ENCODE data around the gene CACNB2.

Gene CACNB2

GRCh38 chr10:18501629-18502028 lies 361.4 kb downstream of the CACNB2 start:
- H3K4me1 ChIP-seq (ENCODE audit: control insufficient read depth, insufficient read depth, low read depth, low read length): peaks cover 1% of the 10 kb centered on the region
- no peak overlapping the region for H3K9ac ChIP-seq (ENCODE audit: low read length)
- no peak overlapping the region for H3K4me3 ChIP-seq (ENCODE audit: insufficient read depth in 1 of 2, low read depth in 1 of 2, low read length in 2 of 2)
- H2BK5ac ChIP-seq (ENCODE audit: low read depth, low read length, poor library complexity, severe bottlenecking): no peak overlapping the region
- H3K14ac ChIP-seq (ENCODE audit: low read length in 2 of 2): no peak overlapping the region
- no peak overlapping the region for H4K8ac ChIP-seq (ENCODE audit: low read length)
- H3K9me3 ChIP-seq (ENCODE audit: control insufficient read depth, low read length): no peaks in the 10 kb centered on the region
- H2AK5ac ChIP-seq (ENCODE audit: low read length, severe bottlenecking): no peak overlapping the region
- 57% methylated on average over 2 of the region's 5 CpGs for whole genome bisulfite sequencing
- no peak overlapping the region for H2BK120ac ChIP-seq (ENCODE audit: low read depth, low read length)
- no peaks in the 10 kb centered on the region for H3K79me1 ChIP-seq (replicated peaks; ENCODE audit: low read length, poor library complexity, severe bottlenecking)
- H3K36me3 ChIP-seq (ENCODE audit: control insufficient read depth in 1 of 2, insufficient read depth in 2 of 2, low read depth in 1 of 2, low read length in 2 of 2): no peaks in the 10 kb centered on the region
- no peak overlapping the region for H4K91ac ChIP-seq (ENCODE audit: low read length)
- DNase-seq: no peak
- no peaks in the 10 kb centered on the region for H3K27me3 ChIP-seq (ENCODE audit: control insufficient read depth in 1 of 2, insufficient read depth in 1 of 2, low read length in 2 of 2)
- no peak overlapping the region for H2BK12ac ChIP-seq (ENCODE audit: low read length in 2 of 2)
- no peak overlapping the region for H3K4me2 ChIP-seq (ENCODE audit: low read length, poor library complexity, severe bottlenecking)
- no peak overlapping the region for H2BK15ac ChIP-seq (ENCODE audit: low read depth, poor library complexity, severe bottlenecking)
- H3K4ac ChIP-seq (ENCODE audit: low read depth in 1 of 2, low read length in 2 of 2): no peak overlapping the region
- H3K27ac ChIP-seq (ENCODE audit: low read length, poor library complexity, severe bottlenecking): peak overlapping the region; percentile 53
- H3K18ac ChIP-seq (ENCODE audit: low read depth in 1 of 2, low read length in 2 of 2): no peak overlapping the region
- H2AFZ ChIP-seq (ENCODE audit: low read depth, low read length): no peak overlapping the region
- no peak overlapping the region for H3K23ac ChIP-seq (ENCODE audit: low read length in 2 of 2)

GRCh38 chr10:18504161-18504560 lies 363.9 kb downstream of the CACNB2 start:
- Histone ChIP-seq H3K36me3 (ENCODE audit: control insufficient read depth in 1 of 2, insufficient read depth in 2 of 2, low read depth in 1 of 2, low read length in 2 of 2) (no peaks in the 10 kb centered on the region), H2BK120ac (ENCODE audit: low read depth, low read length) (no peak overlapping the region), H3K14ac (ENCODE audit: low read length in 2 of 2) (no peak overlapping the region), H4K8ac (ENCODE audit: low read length) (no peak overlapping the region), H2AK5ac (ENCODE audit: low read length, severe bottlenecking) (no peak overlapping the region), H3K27me3 (ENCODE audit: control insufficient read depth in 1 of 2, insufficient read depth in 1 of 2, low read length in 2 of 2) (no peaks in the 10 kb centered on the region), H4K91ac (ENCODE audit: low read length) (no peak overlapping the region), H3K4me3 (ENCODE audit: insufficient read depth in 1 of 2, low read depth in 1 of 2, low read length in 2 of 2) (no peak overlapping the region), H2BK5ac (ENCODE audit: low read depth, low read length, poor library complexity, severe bottlenecking) (no peak overlapping the region), H3K9me3 (ENCODE audit: control insufficient read depth, low read length) (no peaks in the 10 kb centered on the region), H2AFZ (ENCODE audit: low read depth, low read length) (no peak overlapping the region), H3K9ac (ENCODE audit: low read length) (no peak overlapping the region), H3K4me2 (ENCODE audit: low read length, poor library complexity, severe bottlenecking) (no peak overlapping the region), H3K23ac (ENCODE audit: low read length in 2 of 2) (no peak overlapping the region), H3K4ac (ENCODE audit: low read depth in 1 of 2, low read length in 2 of 2) (no peak overlapping the region), H3K4me1 (ENCODE audit: control insufficient read depth, insufficient read depth, low read depth, low read length) (peaks cover 1% of the 10 kb centered on the region), H3K18ac (ENCODE audit: low read depth in 1 of 2, low read length in 2 of 2) (no peak overlapping the region), H3K79me1 (replicated peaks; ENCODE audit: low read length, poor library complexity, severe bottlenecking) (no peaks in the 10 kb centered on the region), H2BK15ac (ENCODE audit: low read depth, poor library complexity, severe bottlenecking) (no peak overlapping the region), H3K27ac (ENCODE audit: low read length, poor library complexity, severe bottlenecking) (no peak overlapping the region), H2BK12ac (ENCODE audit: low read length in 2 of 2) (no peak overlapping the region)
- WGBS: 92% methylated on average over 5 of the region's 5 CpGs
- DNase-seq: no peak

- WGBS: 71% methylated on average over 4 of the region's 11 CpGs
- Histone ChIP-seq H4K8ac (ENCODE audit: low read length) (no peak overlapping the region), H3K4me3 (ENCODE audit: insufficient read depth in 1 of 2, low read depth in 1 of 2, low read length in 2 of 2) (no peak overlapping the region), H3K4me2 (ENCODE audit: low read length, poor library complexity, severe bottlenecking) (no peak overlapping the region), H3K36me3 (ENCODE audit: control insufficient read depth in 1 of 2, insufficient read depth in 2 of 2, low read depth in 1 of 2, low read length in 2 of 2) (no peaks in the 10 kb centered on the region), H3K4me1 (ENCODE audit: control insufficient read depth, insufficient read depth, low read depth, low read length) (peaks cover 1% of the 10 kb centered on the region), H3K9ac (ENCODE audit: low read length) (no peak overlapping the region), H3K18ac (ENCODE audit: low read depth in 1 of 2, low read length in 2 of 2) (no peak overlapping the region), H3K79me1 (replicated peaks; ENCODE audit: low read length, poor library complexity, severe bottlenecking) (no peaks in the 10 kb centered on the region), H2BK120ac (ENCODE audit: low read depth, low read length) (no peak overlapping the region), H3K9me3 (ENCODE audit: control insufficient read depth, low read length) (no peaks in the 10 kb centered on the region), H3K27ac (ENCODE audit: low read length, poor library complexity, severe bottlenecking) (no peak overlapping the region), H2BK12ac (ENCODE audit: low read length in 2 of 2) (no peak overlapping the region), H2AK5ac (ENCODE audit: low read length, severe bottlenecking) (no peak overlapping the region), H3K14ac (ENCODE audit: low read length in 2 of 2) (no peak overlapping the region), H2BK5ac (ENCODE audit: low read depth, low read length, poor library complexity, severe bottlenecking) (no peak overlapping the region), H2AFZ (ENCODE audit: low read depth, low read length) (no peak overlapping the region), H2BK15ac (ENCODE audit: low read depth, poor library complexity, severe bottlenecking) (no peak overlapping the region), H4K91ac (ENCODE audit: low read length) (no peak overlapping the region), H3K27me3 (ENCODE audit: control insufficient read depth in 1 of 2, insufficient read depth in 1 of 2, low read length in 2 of 2) (no peaks in the 10 kb centered on the region), H3K23ac (ENCODE audit: low read length in 2 of 2) (no peak overlapping the region), H3K4ac (ENCODE audit: low read depth in 1 of 2, low read length in 2 of 2) (no peak overlapping the region)
- no peak for DNase-seq
Measured at GRCh38 chr10:18505456-18506118, 365.4 kb downstream of the CACNB2 start.

GRCh38 chr10:18508587-18508986 lies 368.4 kb downstream of the CACNB2 start:
- Histone ChIP-seq H2BK15ac (ENCODE audit: low read depth, poor library complexity, severe bottlenecking) (no peak overlapping the region), H3K27me3 (ENCODE audit: control insufficient read depth in 1 of 2, insufficient read depth in 1 of 2, low read length in 2 of 2) (no peaks in the 10 kb centered on the region), H2BK120ac (ENCODE audit: low read depth, low read length) (no peak overlapping the region), H2BK12ac (ENCODE audit: low read length in 2 of 2) (no peak overlapping the region), H3K4ac (ENCODE audit: low read depth in 1 of 2, low read length in 2 of 2) (no peak overlapping the region), H2BK5ac (ENCODE audit: low read depth, low read length, poor library complexity, severe bottlenecking) (no peak overlapping the region), H3K14ac (ENCODE audit: low read length in 2 of 2) (no peak overlapping the region), H3K27ac (ENCODE audit: low read length, poor library complexity, severe bottlenecking) (no peak overlapping the region), H3K4me1 (ENCODE audit: control insufficient read depth, insufficient read depth, low read depth, low read length) (no peaks in the 10 kb centered on the region), H3K4me3 (ENCODE audit: insufficient read depth in 1 of 2, low read depth in 1 of 2, low read length in 2 of 2) (no peak overlapping the region), H3K36me3 (ENCODE audit: control insufficient read depth in 1 of 2, insufficient read depth in 2 of 2, low read depth in 1 of 2, low read length in 2 of 2) (peaks cover 0 to 3% of the 10 kb centered on the region in 2 experiments), H3K23ac (ENCODE audit: low read length in 2 of 2) (no peak overlapping the region), H2AFZ (ENCODE audit: low read depth, low read length) (no peak overlapping the region), H4K8ac (ENCODE audit: low read length) (no peak overlapping the region), H4K91ac (ENCODE audit: low read length) (no peak overlapping the region), H3K9ac (ENCODE audit: low read length) (no peak overlapping the region), H3K79me1 (replicated peaks; ENCODE audit: low read length, poor library complexity, severe bottlenecking) (no peaks in the 10 kb centered on the region), H2AK5ac (ENCODE audit: low read length, severe bottlenecking) (no peak overlapping the region), H3K18ac (ENCODE audit: low read depth in 1 of 2, low read length in 2 of 2) (no peak overlapping the region), H3K4me2 (ENCODE audit: low read length, poor library complexity, severe bottlenecking) (no peak overlapping the region), H3K9me3 (ENCODE audit: control insufficient read depth, low read length) (no peaks in the 10 kb centered on the region)
- WGBS: 87% methylated on average over 3 of the region's 4 CpGs
- DNase-seq: no peak

Data from mesenchymal stem cell (in vitro differentiated cells and primary cell).